GM12878 (cell line): Measurements from ENCODE around the gene UAP1L1. TPM values are rescaled to one million over a fixed set of nuclear protein-coding genes. Genes with fewer than 3 reads are reported as not detected.

Experiments
- BCL11A ChIP-seq: IDR thresholded peaks from 2 replicates; pipeline ENCODE4 v1.6.1; 2011; ENCODE audit warnings: low read depth, low read length
- CHD4 ChIP-seq: fragments of 200-600 bp; sonication (generic); IDR thresholded peaks from 2 replicates; pipeline ENCODE4 v1.6.1; 2016; ENCODE audit warnings: mild to moderate bottlenecking
- CREB1 ChIP-seq: IDR thresholded peaks from 2 replicates; pipeline ENCODE4 v1.6.1; 2012; ENCODE audit warnings: low read depth, mild to moderate bottlenecking, inconsistent platforms
- IKZF2 ChIP-seq, 2 experiments: fragments of 450-650 bp; IDR thresholded peaks; 2 replicates each; pipeline ENCODE4 v1.6.1; 2017; ENCODE audit warnings: mild to moderate bottlenecking in 2 of 2, moderate library complexity in 2 of 2
- IRF3 ChIP-seq: fragments of 450-650 bp; IDR thresholded peaks from 2 replicates; pipeline ENCODE4 v1.6.1; 2014; ENCODE audit warnings: mild to moderate bottlenecking
- MEF2B ChIP-seq: fragments of 450-650 bp; IDR thresholded peaks from 2 replicates; pipeline ENCODE4 v1.6.1; 2018; ENCODE audit warnings: mild to moderate bottlenecking, moderate library complexity; ENCODE audit not compliant: partially characterized antibody, poor library complexity, severe bottlenecking
- MYC ChIP-seq: IDR thresholded peaks from 2 replicates; pipeline ENCODE4 v1.6.1; 2011; ENCODE audit warnings: mild to moderate bottlenecking, low read length, moderate library complexity, inconsistent platforms; ENCODE audit not compliant: insufficient read depth, insufficient replicate concordance, insufficient read length, severe bottlenecking
- NBN ChIP-seq: fragments of 450-650 bp; IDR thresholded peaks from 2 replicates; pipeline ENCODE4 v1.6.1; 2016
- POLR2AphosphoS2 ChIP-seq: IDR thresholded peaks from 2 replicates; pipeline ENCODE4 v1.6.1; 2011; ENCODE audit warnings: low read depth, mild to moderate bottlenecking, low read length, improper control_type of control experiment, moderate library complexity
- POLR2AphosphoS5 ChIP-seq: IDR thresholded peaks from 2 replicates; pipeline ENCODE4 v1.6.1; 2011; ENCODE audit warnings: mild to moderate bottlenecking, low read length, inconsistent platforms
- RAD51 ChIP-seq: fragments of 450-650 bp; IDR thresholded peaks from 2 replicates; pipeline ENCODE4 v1.6.1; 2016; ENCODE audit warnings: moderate library complexity, mild to moderate bottlenecking, inconsistent platforms
- RFX5 ChIP-seq: IDR thresholded peaks from 2 replicates; pipeline ENCODE4 v1.6.1; 2011; ENCODE audit warnings: low read depth, low read length, improper control_type of control experiment
- RUNX3 ChIP-seq: IDR thresholded peaks from 2 replicates; pipeline ENCODE4 v1.6.1; 2012; ENCODE audit warnings: low read length, inconsistent platforms
- SMAD1 ChIP-seq: fragments of 450-650 bp; IDR thresholded peaks from 2 replicates; pipeline ENCODE4 v1.6.1; 2018; ENCODE audit warnings: mild to moderate bottlenecking, low read depth; ENCODE audit not compliant: partially characterized antibody
- SPI1 ChIP-seq: IDR thresholded peaks from 2 replicates; pipeline ENCODE4 v1.6.1; 2011; ENCODE audit warnings: low read depth, mild to moderate bottlenecking, low read length, moderate library complexity, borderline replicate concordance; ENCODE audit not compliant: insufficient read depth
- STAT1 ChIP-seq: fragments of 450-650 bp; conservative IDR thresholded peaks from 2 replicates; pipeline ENCODE4 v1.6.1; 2014; ENCODE audit warnings: antibody characterized with exemption, mild to moderate bottlenecking
- TARDBP ChIP-seq: IDR thresholded peaks from 2 replicates; pipeline ENCODE4 v1.6.1; 2016; ENCODE audit warnings: borderline replicate concordance
- WRNIP1 ChIP-seq: IDR thresholded peaks from 2 replicates; pipeline ENCODE4 v1.6.1; 2011; ENCODE audit warnings: low read depth, low read length, improper control_type of control experiment, borderline replicate concordance
- ZBTB33 ChIP-seq: fragments of 450-650 bp; IDR thresholded peaks from 2 replicates; pipeline ENCODE4 v1.6.1; 2017; ENCODE audit warnings: mild to moderate bottlenecking
- polyA plus RNA-seq, 11 experiments: library from polyadenylated mRNA; depleted of rRNA in 4 of 11; unstranded in 6 of 11; stranded (reverse) in 5 of 11; fragments of >200 nt; fragmentation: Nextera tagmentation in 4 of 11; fragmentation: Illumina TruSeq in 1 of 11; extraction: Ambion mirVana in 4 of 11; extraction: Trizol in 1 of 11; gene quantifications; 1 replicate in 1 of 11; 2 replicates in 10 of 11; pipeline versions ENCODE4 v1.2.1 to v1.2.3, GENCODE V29; 2011 to 2016; ENCODE audit warnings: inconsistent platforms in 2 of 11, missing spikeins in 2 of 11, low read depth in 1 of 11
- total RNA-seq, 4 experiments: library from RNA; depleted of rRNA in 3 of 4; stranded (reverse); fragments of >200 nt in 3 of 4; fragmentation: Illumina TruSeq in 1 of 4; extraction: Trizol in 1 of 4; gene quantifications; 2 replicates each; pipeline versions ENCODE4 v1.2.1 to v1.2.3, GENCODE V29; 2013 to 2021
- TF ChIP-seq, protein P1 (sequence below): IDR thresholded peaks from 2 replicates; pipeline ENCODE4 v1.6.1; 2012; ENCODE audit warnings: improper control_type of control experiment, low read depth, low read length; ENCODE audit not compliant: insufficient replicate concordance
- TF ChIP-seq, protein P2 (sequence below): IDR thresholded peaks from 2 replicates; pipeline ENCODE4 v1.6.1; 2012; ENCODE audit warnings: low read depth, low read length, improper control_type of control experiment

UAP1L1 gene
- total and polyA plus RNA-seq, 10 of the 15 experiments (the other 5 are each of a cell fraction or from before 2014, with no cell fraction given), result 0.29 to 15.7 (median 5.8) TPM

GRCh38 chr9:137095664-137096517, 18.6 kb downstream of the UAP1L1 start (continued):
- no peak for TF ChIP-seq CHD4
- no peak for TF ChIP-seq SMAD1
- TF ChIP-seq RAD51, result peak; percentile 35; the same call in 1 of the 2 replicates
- 0 out of 2 replicates have a peak, but pooled peaks have one; percentile 78 for TF ChIP-seq WRNIP1
- peak; percentile 52; the same call in 1 of the 2 replicates for TF ChIP-seq POLR2AphosphoS5
- TF ChIP-seq RUNX3, result peak; percentile 88
- TF ChIP-seq, protein P1, sequence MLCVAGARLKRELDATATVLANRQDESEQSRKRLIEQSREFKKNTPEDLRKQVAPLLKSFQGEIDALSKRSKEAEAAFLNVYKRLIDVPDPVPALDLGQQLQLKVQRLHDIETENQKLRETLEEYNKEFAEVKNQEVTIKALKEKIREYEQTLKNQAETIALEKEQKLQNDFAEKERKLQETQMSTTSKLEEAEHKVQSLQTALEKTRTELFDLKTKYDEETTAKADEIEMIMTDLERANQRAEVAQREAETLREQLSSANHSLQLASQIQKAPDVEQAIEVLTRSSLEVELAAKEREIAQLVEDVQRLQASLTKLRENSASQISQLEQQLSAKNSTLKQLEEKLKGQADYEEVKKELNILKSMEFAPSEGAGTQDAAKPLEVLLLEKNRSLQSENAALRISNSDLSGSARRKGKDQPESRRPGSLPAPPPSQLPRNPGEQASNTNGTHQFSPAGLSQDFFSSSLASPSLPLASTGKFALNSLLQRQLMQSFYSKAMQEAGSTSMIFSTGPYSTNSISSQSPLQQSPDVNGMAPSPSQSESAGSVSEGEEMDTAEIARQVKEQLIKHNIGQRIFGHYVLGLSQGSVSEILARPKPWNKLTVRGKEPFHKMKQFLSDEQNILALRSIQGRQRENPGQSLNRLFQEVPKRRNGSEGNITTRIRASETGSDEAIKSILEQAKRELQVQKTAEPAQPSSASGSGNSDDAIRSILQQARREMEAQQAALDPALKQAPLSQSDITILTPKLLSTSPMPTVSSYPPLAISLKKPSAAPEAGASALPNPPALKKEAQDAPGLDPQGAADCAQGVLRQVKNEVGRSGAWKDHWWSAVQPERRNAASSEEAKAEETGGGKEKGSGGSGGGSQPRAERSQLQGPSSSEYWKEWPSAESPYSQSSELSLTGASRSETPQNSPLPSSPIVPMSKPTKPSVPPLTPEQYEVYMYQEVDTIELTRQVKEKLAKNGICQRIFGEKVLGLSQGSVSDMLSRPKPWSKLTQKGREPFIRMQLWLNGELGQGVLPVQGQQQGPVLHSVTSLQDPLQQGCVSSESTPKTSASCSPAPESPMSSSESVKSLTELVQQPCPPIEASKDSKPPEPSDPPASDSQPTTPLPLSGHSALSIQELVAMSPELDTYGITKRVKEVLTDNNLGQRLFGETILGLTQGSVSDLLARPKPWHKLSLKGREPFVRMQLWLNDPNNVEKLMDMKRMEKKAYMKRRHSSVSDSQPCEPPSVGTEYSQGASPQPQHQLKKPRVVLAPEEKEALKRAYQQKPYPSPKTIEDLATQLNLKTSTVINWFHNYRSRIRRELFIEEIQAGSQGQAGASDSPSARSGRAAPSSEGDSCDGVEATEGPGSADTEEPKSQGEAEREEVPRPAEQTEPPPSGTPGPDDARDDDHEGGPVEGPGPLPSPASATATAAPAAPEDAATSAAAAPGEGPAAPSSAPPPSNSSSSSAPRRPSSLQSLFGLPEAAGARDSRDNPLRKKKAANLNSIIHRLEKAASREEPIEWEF, result no peak
- no peak for TF ChIP-seq TARDBP
- TF ChIP-seq IRF3, result no peak
- TF ChIP-seq MYC, result no peak
- peak; percentile 70; the same call in 1 of the 2 replicates for TF ChIP-seq SPI1
- TF ChIP-seq STAT1, result 0 out of 2 replicates have a peak, but pooled peaks have one; percentile 28
- peak; percentile 95 for TF ChIP-seq NBN
- TF ChIP-seq IKZF2 (IDR thresholded peaks at IDR 0.05), result peak; percentile 71
- TF ChIP-seq CREB1, result peak; percentile 82
- no peak for TF ChIP-seq POLR2AphosphoS2
- TF ChIP-seq BCL11A, result peak; percentile 69
- TF ChIP-seq, protein P2, sequence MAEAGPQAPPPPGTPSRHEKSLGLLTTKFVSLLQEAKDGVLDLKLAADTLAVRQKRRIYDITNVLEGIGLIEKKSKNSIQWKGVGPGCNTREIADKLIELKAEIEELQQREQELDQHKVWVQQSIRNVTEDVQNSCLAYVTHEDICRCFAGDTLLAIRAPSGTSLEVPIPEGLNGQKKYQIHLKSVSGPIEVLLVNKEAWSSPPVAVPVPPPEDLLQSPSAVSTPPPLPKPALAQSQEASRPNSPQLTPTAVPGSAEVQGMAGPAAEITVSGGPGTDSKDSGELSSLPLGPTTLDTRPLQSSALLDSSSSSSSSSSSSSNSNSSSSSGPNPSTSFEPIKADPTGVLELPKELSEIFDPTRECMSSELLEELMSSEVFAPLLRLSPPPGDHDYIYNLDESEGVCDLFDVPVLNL, result no peak
- TF ChIP-seq MEF2B, result peak; percentile 60
- TF ChIP-seq RFX5, result no peak
- TF ChIP-seq ZBTB33, result no peak
